Amygdala (tissue), 56 donors: ENCODE measurements around the gene CLEC16A.
A peak's percentile ranks its signal among the peaks of the same experiment; 100 is the strongest.

Source experiments
- DNase-seq, 56 donors: peaks; one replicate each; lab custom pipeline; 2025; lab: John Stamatoyannopoulos, UW

CLEC16A gene

DNA sequence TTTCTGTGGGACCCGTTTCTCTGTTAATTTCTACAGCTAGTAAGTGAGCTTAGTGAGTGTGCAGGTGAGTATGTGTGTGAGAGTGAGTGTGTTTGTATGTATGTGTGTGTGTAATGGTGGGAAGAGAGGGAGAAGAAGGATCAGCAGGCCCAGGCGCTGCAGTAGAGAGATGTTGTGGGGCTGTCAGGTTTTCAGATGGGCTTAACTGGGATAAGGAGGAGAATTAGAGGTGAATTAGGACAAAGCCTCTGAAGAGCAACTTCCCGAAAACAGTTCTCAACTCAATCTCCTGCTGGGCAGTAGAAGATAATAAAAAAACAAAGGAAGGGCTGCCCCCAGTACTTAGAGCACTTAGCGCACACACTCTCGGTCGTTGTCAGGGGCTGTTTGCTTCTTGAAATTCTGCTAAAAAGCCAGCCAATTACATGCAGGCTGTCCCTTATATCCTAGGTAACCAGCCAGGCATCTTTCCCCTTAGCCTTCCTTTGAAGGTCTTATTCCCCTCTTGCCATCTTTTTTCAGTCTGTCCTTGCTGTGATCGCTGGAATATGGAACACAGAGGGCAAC is 63.4 kb downstream of the CLEC16A start:
- no peak for DNase-seq

- DNase-seq: no peak
These were observed 64.8 kb downstream of the CLEC16A start for GRCh38 chr16:11009027-11009755.

GRCh38 chr16:11010575-11011221 is 66.3 kb downstream of the CLEC16A start:
- DNase-seq: peak in 1 of 56 donors; percentile 16

GRCh38 chr16:11011326-11011725 is 67.0 kb downstream of the CLEC16A start:
- no peak for DNase-seq

DNA sequence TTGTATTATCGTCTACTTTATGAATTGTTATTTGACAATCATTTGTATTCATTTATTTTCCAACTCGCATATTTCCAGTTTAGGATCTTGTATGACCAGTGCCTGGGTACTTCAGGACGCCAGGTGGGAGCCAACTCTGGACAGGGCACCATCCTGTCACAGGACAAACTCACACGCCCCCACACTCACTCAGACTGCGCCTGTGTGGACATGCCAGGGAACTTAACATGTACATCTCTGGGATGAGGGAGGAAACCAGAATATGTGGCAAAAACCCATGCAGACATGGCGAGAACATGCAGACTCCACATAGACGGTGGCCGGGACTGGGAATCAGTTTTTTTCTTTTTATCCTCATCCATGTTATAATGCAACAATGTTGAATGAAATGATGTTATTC is 68.5 kb downstream of the CLEC16A start:
- DNase-seq: no peak

DNA sequence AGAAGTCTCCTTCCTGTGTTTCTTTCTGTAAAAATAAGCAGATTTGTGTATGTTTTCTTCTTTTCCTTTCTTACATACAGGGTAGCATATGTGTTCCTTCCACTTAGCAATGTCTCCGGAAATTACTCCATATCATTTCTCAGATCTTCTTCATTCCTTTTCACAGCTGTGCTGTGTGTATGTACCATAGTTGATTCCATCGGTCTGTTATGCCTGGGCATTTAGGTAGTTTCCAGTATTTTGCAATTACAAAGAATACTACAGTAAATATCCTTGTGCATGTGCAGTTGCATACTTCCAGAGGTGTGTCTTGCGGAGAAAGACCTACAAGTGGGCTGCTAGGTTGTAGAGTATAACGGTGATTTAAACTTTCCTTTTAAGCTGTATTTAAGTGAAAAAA is 69.8 kb downstream of the CLEC16A start:
- no peak for DNase-seq

- no peak for DNase-seq
These were observed 70.7 kb downstream of the CLEC16A start for GRCh38 chr16:11015076-11015475.

GRCh38 chr16:11015607-11016006 is 71.2 kb downstream of the CLEC16A start:
- no peak for DNase-seq

GRCh38 chr16:11016524-11016988 is 72.2 kb downstream of the CLEC16A start:
- DNase-seq: no peak

DNA sequence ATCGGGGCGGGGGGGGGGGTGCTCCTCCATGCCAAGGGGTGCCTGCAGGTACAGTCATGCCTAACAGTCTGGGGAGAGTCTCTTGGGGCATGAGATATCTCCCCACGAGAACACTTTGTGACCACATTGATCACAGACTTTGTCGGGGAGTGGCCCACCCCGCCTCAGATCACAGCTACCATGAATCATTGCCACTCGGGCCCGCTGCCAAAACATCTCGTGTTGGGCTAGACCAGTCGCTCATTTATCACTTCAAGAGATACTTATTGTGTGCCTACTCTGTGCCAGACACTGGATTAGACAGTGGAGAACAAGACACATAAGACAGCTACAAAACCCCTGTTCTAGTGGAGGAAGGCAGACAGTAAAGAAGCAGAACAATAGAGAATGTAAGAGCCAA is 72.6 kb downstream of the CLEC16A start:
- DNase-seq: peak in 14 of 56 donors; percentile 2 to 78 (median 18)

DNA sequence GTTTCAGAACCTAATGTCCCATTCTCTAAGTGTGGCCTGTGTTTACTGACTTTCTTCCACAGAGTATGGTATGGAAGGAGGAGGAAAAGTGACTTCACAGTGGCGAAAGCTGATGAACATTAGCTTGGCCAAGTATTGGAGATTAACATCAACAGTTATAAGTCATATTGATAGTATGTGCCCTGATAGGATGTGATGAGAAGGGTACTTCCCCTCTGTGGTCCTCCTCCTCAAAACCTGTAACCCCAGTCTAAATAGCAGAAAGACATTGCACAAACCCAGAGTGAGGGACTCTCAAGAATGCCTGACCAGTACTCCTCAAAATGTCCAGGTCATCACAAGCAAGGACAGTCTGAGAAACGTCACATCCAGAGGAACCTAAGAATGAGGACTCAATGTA is 73.1 kb downstream of the CLEC16A start:
- DNase-seq: no peak

- no peak for DNase-seq
These were observed 76.0 kb downstream of the CLEC16A start for GRCh38 chr16:11020388-11020787.

GRCh38 chr16:11020792-11021551 is 76.6 kb downstream of the CLEC16A start:
- no peak for DNase-seq

DNA sequence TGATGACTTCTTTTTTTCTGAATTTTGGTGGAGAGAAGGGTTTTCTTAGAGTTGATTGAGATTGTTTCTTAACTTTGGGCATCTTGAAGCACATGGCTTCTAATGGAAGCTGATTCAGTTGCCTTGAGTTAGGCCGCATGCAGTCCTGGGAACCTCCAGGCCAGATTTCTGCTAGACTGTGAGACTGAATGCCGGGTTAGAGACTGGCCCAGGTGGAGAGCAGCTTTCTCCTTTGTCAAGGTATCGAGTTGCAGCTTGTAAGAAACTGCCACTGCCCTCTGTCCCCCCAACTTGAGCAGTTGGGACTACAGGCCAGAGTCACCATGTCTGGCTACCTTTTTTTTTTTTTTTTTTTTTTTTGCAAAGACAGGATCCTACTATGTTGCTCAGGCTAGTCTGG is 77.6 kb downstream of the CLEC16A start:
- DNase-seq: no peak

DNA sequence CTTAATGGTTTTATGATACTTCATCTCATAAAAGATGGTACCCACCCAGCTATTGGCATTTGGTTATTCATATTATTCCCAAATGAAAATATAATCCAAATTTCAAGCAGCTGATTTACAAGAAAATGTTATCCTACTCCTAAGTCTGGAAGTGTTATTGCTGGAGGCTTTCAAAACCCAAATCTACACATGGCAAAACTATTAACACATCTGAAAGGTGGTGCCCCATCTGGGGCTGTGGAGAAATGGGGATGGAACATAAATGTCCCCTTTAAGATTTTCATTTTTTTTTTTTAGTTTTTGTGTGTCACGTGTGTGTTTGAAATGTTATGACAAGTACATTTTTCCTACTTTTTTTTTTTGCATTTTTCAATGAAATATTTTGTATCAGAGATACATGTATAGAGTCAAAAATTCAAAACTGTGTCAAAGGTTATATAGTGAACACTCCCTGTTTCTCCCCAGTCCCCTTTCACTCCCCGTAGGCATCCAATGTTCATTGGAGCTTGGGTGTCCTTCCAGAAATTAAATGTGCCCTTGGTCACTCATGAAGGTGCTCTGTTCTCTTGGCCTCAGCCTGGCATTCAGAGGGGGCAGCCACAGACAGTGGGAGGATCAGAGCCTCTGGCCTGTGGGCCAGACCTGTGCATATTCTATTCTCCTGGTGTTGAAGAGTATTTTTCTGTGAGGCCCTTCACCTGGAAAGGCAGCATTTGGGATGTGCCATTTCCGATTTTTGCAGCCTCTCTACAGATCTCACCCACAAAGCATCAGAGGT is 79.1 kb downstream of the CLEC16A start:
- no peak for DNase-seq

- no peak for DNase-seq
These were observed 80.1 kb downstream of the CLEC16A start for GRCh38 chr16:11024333-11025053.

DNA sequence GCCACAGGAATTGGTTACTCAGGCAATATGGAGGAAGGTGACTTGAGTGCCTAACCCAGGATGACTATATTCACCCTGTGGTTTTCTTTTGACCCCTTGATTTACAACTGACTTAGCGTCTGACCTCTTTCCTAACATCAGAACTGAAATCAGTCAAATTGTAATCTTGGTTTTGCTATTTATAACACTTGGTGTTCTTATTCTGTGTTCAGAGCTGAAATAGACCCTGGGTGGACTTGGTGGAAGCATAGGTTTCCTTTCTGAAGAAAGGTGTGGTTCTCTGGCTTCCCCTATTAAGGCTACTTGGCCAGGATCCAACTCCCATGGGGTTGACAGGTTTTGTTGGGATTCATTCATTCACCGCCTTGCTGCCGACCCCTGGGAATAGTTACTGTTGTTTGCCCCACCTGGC is 80.8 kb downstream of the CLEC16A start:
- DNase-seq: no peak

- DNase-seq: no peak
These were observed 85.6 kb downstream of the CLEC16A start for GRCh38 chr16:11029948-11030347.

DNA sequence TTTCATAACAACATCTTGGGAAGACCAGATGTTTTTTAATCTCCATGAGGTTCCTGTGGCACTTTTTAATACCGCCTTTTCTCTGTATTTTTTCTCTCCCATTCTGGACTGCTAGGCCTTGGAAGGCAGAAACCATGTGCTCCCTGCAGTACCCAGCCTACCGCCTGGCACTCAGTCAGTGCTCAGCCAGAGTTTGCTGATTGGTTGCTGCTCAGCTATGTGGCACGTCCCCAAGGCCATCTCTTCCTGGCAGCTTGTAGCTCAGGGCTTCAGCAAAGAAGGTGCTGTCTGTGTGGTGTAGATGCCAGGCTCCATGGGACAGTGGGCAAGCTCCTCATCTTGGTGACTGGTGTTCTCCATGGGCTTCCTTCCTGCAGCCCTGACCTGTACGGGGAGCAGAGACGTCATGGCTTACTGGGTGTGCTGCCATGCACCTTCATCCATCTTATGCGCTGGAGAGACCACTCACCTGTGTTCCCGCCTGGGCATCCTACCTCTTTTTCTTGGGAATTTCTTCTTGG is 86.7 kb downstream of the CLEC16A start:
- no peak for DNase-seq
